ENCODE data around the gene NAV2.

Gene NAV2

DNA sequence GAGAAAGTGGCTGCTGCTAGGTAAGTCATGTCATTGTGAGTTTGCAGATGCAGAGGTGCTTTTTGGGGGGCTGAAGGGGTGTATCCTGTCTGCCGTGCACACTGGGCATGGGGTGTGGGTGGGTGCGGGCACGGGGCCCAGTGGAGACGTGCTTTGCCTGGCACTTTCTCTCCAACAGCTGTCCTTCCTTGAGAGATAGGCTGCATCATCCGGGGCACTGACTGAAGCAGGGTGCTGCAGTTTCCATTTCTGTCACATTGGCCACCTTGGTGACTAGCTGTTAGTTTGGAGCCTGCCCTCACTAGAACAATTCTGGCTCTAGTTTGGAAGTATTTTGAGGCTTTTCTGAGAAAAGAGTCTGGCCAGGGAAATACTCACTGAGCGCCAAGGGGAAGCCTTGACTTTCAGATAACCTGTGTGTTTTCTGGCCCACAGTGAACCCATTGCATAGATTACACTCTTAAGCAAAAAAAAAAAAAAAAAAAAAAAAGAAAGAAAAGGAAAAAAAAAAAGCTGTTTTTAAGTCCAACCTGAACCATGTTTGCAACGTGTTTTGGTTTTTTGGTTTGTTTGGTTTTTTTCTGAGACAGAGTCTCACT lies 219.2 kb downstream of the NAV2 start:
- no peak for DNase-seq

DNA sequence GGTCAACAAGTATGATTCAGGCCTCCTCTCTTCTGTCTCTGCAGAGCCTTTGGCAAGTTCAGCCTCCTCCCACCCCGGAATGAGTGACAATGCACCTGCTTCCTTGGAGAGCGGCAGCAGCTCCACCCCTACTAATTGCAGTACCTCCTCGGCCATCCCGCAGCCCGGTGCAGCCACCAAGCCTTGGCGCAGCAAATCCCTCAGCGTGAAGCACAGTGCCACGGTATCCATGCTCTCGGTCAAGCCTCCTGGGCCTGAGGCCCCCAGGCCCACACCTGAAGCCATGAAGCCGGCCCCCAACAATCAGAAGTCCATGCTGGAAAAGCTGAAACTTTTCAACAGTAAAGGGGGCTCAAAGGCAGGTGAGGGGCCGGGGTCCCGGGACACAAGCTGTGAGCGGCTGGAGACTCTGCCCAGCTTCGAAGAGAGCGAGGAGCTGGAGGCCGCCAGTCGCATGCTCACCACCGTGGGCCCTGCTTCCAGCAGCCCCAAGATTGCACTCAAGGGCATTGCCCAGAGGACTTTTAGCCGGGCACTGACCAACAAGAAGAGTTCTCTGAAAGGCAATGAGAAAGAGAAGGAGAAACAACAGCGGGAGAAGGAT lies 220.6 kb downstream of the NAV2 start:
- no peak for DNase-seq

DNA sequence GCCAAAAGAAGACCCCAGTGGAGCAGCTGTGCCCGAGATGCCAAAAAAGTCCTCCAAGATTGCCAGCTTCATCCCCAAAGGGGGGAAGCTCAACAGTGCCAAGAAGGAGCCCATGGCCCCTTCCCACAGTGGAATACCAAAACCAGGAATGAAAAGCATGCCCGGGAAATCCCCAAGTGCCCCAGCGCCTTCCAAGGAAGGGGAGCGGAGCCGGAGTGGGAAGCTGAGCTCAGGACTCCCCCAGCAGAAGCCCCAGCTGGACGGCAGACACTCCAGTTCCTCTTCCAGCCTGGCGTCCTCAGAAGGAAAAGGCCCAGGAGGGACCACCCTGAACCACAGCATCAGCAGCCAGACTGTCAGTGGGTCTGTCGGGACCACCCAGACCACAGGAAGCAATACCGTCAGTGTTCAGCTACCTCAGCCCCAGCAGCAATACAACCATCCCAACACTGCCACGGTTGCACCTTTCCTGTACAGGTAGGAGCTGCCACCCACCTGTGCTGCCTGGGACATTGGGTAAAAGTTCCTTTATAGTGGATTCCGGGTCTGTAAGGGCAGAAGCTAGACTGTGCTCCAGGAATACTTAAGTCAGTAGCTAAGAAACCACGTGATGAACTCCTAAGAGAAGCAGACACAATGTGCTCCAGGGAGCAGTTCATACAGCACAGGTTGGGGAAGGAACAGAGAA lies 221.3 kb downstream of the NAV2 start:
- no peak for DNase-seq

DNA sequence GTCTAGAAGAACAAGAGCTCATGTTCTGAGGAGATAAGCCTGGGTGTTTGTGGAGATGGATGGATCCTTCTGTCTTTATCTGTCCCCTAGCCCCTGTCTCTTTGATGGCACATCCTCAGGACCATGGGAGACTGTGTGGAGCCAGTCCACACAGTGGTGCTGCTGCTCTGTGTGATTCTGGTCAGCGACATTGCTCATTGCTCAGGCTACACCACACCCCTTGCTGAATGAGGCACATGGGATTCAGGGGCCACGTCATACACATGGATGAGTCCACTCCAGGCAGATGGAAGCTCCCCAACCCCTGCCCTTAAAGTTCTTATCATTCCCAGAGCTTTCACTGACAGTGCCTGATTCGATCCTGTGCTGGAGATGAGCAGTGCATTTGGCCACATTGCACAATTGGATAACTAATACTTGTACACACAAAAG lies 222.2 kb downstream of the NAV2 start:
- DNase-seq: no peak

DNA sequence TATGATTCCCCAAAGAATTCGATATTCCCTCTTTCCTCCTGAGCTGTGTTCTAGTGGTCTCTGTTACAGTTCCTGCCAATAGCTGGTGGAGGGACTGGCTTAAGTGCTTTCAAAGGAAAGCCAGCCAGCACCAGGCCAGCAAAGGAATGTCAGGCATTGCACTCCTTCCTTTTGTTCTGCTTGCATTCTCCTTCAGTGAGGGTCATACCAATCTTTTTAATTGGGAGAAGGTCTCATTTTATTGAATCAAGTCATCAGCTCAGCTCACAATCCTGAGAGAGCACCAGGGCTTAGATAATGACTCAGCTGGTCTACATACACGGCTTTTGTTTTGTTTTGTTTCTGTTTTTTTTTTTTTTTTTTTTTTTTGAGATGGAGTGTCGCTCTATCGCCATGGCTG lies 222.9 kb downstream of the NAV2 start:
- DNase-seq: no peak

DNA sequence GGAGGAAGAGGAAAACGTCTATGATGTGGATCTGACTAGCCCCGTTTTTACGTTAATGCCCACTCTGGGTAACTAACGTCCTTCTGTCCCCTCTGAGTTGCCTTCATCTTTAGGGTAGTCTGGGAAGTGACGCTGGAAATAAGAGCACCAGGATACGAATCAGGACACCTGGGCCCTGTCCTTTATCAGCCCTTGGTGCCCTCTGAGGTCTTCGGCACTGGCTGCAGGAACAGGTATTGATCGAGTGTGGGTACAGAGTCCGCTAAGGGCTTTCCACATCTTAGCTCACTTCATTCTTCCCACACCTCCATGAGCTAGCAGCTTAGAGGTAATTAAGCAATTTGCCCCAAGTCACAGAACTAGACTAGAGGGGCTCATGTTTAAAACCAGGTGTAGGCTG lies 223.8 kb downstream of the NAV2 start:
- no peak for DNase-seq

DNA sequence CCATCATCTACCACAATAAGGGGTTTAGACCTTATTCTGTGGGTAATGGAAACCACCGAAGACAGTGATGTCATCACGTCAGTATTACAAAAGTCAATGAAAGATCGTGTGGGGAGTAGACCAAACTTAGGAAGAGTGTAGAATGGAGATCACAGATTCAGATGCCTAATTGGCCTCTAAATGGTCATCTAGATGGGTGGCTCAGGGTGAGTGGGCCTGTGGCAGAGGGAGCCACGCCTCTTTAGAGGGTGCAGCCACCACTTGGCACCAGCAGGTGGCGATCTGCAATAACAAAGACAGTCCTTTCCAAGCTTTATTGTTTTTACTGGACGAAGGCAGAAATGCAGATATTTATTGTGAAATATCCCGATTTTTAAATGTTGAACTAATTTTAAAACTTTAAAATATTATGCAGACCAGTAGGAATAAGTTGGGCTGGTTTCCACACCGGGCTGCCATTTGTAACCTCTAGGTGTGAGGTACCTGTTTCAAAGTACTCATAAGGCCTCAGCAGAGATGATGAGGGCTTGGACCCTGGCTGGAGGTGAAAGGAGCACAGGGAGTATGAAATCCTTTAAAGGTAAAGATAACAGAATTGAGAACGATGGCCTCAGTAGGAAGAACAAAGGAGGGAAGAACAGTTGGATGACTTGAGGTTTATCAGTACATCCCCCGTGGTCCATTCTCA lies 225.7 kb downstream of the NAV2 start:
- no peak for DNase-seq

DNA sequence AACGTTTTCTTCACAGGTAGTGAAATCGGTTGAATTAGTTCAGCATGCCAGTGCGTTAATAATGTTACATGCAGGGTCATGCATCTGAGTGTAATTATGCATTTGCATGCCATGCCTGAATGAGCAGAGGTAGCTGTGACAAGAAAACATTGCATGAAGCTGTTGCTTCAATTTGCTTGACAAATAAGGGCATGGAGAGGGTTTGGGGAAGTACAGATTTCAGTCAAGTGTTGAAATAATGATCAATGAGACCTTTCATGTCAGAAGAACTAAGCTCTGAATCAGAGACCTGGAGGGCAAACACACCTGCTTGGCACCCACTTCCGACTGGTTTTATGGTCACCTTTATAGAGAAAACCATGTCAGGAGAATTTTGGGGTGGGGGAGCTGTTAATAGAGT lies 226.2 kb downstream of the NAV2 start:
- DNase-seq: no peak

DNA sequence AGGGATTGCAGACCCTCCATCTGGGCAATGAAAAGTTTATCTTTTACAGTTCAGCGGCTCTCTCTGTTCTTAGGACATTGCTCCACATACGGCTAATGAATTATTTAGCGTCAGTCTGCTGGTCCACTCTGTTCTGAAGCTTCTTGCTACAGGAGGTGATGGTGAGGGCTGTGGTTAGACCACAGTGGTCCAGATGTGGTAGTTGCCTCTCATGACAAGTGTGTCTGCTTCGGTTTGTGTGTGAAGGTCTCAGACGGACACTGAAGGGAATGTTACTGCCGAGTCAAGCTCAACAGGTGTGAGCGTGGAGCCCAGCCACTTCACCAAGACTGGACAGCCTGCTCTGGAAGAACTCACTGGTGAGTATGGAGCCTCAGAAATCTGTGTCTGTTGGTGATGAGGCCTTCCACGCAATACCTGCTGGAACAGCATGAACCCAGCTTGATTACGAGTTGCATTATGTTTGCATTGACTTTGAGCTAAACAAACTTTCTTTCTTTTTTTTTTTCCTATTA lies 226.8 kb downstream of the NAV2 start:
- DNase-seq: no peak

DNA sequence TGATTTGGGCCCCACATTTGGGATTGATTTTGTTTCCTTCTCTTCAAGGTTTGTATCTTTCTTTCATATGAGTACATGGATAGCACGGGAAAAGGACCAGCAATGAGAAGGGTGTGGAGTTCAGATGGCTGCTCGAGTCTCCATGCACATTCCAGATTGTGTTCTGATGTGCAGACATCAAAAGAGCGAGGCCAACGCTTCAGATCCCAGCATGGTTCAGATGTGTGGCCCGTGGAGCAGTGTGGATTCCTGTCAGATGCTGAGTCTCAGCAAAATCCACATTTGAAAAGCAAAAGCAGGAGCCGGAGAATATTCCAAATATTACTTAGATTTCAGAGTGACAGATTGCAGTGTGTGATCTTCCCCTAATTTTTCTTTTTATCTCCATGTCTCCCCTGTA lies 228.2 kb downstream of the NAV2 start:
- no peak for DNase-seq

DNA sequence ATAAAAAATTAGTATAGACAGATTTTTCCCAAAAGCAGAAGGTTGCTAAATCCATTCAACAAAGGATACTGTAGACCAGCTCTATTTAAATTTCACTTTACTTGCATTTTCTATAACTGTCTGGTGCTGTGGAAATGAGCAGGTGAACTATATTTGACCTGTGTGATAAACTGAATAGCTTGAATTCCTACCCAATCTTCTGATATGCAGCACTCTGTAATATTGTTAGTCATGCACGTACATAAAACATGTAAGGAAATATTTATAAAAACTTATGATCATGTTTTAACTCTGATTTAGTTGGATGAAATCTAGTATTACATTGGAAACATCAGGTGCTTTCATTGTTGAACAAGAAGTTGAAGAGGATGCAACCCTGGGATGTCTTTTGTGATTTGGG lies 234.0 kb downstream of the NAV2 start:
- DNase-seq: no peak

DNA sequence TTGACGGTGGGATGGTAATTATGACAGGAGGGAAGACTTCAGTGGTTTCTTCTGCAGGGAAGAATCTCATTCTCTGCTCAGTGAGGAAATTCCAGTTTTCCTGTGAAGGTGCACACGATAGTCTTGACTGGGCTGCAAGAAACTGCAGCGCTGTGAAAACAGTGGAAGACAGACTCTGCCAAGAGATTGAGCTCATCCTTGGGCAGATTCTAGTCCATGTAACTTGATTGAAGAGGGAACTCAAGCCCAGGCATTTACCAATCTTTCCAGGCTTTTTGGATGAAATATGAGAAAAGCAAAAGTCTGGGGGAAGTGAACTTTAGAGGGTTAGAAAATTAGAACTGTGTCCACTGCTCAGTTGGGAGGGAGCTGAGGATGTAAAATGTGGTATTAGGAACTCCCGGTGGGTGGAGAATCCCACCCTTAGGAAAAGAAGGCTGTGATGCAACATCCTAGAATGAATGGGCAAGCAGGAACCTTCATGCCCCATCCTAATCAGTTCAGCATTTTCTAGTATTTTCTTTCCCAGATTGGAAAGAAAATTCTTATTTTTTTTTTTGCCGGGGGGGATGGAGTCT lies 235.0 kb downstream of the NAV2 start:
- DNase-seq: no peak

DNA sequence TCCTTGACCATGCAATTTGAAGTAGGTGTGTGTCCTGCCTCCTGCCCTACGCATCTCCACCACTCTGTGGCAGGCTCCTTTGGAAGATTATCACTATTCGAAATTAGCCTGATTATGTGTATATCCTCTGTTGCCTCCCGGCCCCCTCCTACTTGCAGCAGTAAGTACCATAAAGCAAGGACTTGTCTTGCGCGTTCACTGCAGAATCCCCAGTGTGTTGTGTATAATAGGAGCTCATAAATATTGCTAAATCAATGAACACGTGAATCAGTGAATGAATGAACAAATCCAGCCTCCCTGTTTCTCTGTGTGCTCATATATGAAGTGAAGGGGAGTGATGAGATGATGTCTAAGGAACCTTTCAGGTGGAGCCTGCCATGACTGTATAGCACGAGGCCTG lies 237.0 kb downstream of the NAV2 start:
- no peak for DNase-seq

DNA sequence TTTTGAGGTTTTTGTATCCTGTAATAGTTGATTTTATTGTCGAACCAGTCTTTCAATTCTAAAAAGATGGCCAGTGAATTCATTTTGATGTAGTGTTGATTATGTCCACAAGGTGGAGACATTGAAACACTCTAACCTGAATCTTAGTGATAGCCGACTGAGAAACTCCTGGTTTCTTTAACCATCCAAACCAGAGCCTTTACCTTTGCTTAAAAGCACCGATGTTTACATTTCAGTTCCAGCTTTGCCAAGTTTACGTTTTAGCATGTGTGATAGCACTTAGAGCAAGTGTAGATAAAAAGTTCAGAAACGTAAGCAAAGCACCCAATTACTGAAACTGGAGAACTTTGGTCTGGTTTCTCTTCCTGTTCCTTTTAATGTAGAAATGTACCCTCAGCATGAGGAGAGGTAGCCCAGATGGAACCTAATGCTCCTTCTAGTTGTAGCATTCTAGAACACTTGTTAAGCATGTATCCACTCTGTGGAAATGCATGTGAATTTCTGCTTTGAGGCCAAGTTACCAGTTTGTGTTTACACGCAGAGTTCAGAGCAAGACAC lies 239.0 kb downstream of the NAV2 start:
- DNase-seq: no peak

DNA sequence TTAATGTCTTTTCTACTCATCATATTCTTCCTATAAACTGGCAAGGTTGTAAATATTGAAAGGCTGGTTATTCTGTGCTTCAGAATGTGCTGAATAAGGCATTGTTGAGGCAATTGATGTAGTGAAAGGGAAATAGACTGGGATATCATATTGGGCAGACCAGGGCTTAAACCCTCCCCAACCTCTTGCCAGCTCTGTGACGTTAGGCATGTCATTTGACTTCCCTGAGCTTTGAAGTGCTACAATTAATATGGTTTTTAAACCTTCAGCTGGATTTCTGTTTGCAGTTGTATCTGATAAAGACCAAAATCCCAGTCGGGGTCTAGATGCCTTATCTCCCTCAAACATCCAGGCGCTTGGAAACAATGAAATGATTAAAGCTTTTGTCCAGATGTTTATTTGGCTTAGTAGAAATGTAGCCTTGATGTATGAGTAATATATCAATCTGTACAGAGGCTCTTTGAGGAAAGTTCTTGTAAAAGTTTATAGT lies 239.5 kb downstream of the NAV2 start:
- no peak for DNase-seq

DNA sequence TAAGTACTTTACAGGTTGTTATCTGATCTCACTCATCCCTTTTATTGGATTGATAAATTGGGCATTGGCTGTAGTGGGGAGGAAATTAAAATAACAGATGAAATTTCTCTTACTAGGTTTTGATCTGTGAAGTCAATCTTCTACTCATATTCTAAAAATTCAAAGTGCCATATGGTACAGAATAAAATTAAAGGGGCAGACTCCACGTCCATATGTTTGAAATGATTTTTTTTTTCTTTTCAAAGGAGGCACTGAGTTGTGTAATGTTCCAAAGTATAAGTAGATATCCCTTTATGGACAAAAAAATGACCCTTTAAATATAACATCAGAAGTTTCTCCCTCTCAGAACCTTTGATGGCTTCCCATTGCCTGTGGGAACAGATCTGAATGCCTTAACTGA lies 240.3 kb downstream of the NAV2 start:
- DNase-seq: no peak

DNA sequence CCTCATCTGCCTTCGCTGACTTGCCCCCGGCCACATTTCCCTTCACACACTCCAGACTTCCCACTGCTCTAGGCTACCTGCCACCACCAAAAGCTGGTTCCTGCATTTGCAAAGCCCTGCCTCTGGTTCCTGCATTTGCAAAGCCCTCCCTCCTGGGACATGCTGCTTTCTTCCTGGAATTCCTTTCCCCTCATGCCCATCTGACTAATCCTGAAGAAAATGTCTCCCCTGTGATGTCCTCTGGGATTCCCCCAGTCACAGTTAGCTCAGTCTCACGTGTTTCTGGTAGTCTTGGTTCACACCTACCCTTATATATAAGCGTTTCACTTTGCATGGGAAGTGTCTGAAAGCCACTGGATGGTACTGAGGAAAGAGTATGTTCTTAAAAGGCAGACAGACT lies 240.7 kb downstream of the NAV2 start:
- DNase-seq: no peak

DNA sequence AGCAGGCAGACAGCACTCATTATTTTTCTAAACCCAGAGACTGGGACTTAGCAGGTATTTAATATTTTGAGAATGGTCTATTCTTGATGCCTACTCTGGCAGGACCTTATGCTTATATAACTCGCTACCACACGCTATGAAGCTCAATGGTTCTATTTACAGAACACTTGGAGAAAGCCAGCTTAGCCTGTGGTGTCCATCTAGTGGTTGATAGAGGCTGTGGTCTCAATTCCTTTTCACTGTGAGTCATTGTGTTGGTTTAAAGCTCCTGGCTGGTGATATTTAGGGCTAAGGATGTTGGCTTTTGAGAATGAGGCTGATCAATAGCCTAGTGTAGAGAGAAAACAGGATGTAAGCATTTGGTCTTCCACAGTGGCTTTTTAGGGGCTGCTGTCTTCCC lies 241.3 kb downstream of the NAV2 start:
- DNase-seq: no peak

DNA sequence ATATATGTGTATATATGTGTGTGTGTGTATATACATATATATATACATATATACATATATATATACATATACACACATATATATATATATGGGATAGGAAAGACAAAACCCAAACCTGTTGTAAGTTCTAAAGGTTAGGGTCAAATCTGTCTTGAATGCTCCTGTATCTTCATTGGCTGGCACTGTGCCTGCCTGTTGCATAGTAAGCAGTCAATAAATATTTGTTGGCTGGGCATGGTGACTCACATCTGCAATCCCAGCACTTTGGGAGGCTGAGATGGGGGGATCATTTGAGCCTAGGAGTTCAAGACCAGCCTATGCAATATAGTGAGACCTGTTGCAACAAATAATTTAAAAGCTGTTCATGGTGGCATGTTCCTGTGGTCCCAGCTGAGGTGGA lies 242.3 kb downstream of the NAV2 start:
- DNase-seq: no peak

DNA sequence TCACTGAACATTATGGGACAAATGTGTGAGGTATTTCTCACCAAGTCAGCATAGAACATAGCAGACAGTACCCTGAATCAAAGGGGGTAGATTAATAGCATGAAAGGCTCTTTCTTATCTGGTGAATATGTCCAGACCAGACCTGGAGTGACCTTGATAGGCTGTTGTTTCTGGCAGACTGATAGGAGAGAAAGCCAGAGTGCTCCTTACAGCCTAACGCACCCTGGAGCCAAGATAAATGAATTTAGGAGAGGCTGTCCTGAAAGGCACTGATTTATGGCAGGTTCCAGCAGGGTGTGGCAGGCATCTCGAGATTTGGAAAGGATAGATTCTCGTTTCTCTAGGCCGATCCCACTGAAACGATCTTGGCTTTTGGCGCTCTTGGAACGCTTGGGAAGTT lies 243.0 kb downstream of the NAV2 start:
- DNase-seq: no peak

DNA sequence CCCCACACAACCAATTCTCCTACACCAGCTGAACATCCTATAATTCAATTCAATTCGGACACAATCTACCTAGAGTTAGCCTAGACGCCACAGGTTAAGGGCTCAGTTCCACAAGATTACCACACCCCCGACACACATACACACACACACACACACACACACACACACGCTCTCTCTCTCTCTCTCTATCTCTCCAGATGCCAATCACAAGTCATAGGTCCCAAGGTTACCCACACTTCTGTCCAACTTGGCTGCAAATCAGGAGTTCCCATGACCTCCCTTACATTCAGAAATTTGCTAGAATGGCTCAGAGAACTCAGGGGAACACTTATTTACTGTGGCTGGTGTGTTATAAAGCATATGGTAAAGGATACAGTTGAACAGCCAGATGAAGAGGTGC lies 243.6 kb downstream of the NAV2 start:
- DNase-seq: no peak

DNA sequence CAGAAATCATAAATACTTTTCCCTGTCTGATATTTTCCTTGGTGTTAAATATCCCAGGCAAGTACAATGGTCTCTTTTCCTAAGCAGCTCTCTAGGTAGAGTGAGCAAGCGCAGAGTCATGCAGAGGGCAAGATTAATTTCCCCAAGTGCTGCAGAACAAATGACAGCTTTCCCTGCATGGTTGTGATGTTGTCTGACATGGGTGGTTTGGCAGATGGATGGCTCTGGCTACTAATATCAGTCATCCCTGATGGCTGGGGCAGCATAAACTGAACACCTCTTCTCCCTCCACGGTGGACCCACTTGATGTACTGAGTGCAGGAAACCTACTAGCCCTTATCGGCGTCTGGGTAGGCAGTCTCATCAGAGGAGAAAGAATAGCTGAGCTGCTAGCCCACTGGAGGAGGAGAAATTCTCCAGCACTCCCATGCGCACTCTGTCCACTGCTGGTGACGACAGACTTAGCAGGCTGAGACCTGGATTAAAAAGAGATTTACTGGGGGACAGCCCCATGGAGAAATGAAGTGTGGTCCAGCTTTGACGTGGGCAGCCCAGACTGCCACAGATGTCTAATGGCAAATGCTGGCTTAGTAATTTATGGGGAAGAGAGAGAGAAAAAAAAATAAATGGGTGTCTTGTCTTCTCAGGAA lies 244.8 kb downstream of the NAV2 start:
- DNase-seq: no peak
